Keratinocyte (primary cell): ENCODE results near the gene GEMIN5. TPM values are rescaled to one million over a fixed set of nuclear protein-coding genes. Genes with fewer than 3 reads are reported as not detected.
"Not testable (repeated sequence)": the region's sequence is repeated elsewhere in the genome, so short reads cannot be mapped to it uniquely, and the experiment has no call there.

Experiments
- DNase-seq: peaks from one replicate; pipeline ENCODE4 v3.0.0-alpha.2; 2011; ENCODE audit warnings: low read depth, missing footprints, low spot score
- FAIRE-seq: peaks from 2 replicates; lab custom pipeline; 2011; peaks lifted over from hg19 to GRCh38; lab: Jason Lieb, UNC
- H2AFZ ChIP-seq: 2 replicates; pipeline ENCODE4 v1.6.0; 2012; ENCODE audit warnings: low read length, control low read depth, inconsistent platforms; ENCODE audit not compliant: control insufficient read depth
- H3K27ac ChIP-seq: 2 replicates; pipeline ENCODE4 v1.5.1; 2011; ENCODE audit warnings: low read length; ENCODE audit not compliant: control insufficient read depth, insufficient read depth
- H3K27me3 ChIP-seq: 3 replicates; pipeline ENCODE4 v1.6.0; 2011; ENCODE audit warnings: low read length; ENCODE audit not compliant: control insufficient read depth, insufficient read depth; ENCODE audit errors: extremely low read depth
- H3K36me3 ChIP-seq, 2 experiments: 2 replicates in 1 of 2; 3 replicates in 1 of 2; pipeline ENCODE4 v1.5.1; 2011; ENCODE audit warnings: low read length in 2 of 2, mild to moderate bottlenecking in 1 of 2; ENCODE audit not compliant: control insufficient read depth in 2 of 2, insufficient read depth in 2 of 2; ENCODE audit errors: extremely low read depth in 1 of 2
- H3K4me1 ChIP-seq: 3 replicates; pipeline ENCODE4 v1.5.1; 2011; ENCODE audit warnings: low read length; ENCODE audit not compliant: control insufficient read depth, insufficient read depth; ENCODE audit errors: extremely low read depth
- H3K4me2 ChIP-seq: 3 replicates; pipeline ENCODE4 v1.6.0; 2011; ENCODE audit warnings: low read depth, low read length; ENCODE audit not compliant: control insufficient read depth, insufficient read depth; ENCODE audit errors: extremely low read depth
- H3K4me3 ChIP-seq, 3 experiments: fragments of 200-600 bp in 1 of 3; sonication (generic) in 1 of 3; 2 replicates in 2 of 3; 3 replicates in 1 of 3; pipeline ENCODE4 v1.5.1; 2011 to 2016; ENCODE audit warnings: low read length in 3 of 3, mild to moderate bottlenecking in 3 of 3, control low read depth in 2 of 3, inconsistent platforms in 1 of 3, low read depth in 1 of 3, mixed read lengths in 1 of 3, mixed run types in 1 of 3, moderate library complexity in 1 of 3; ENCODE audit not compliant: control insufficient read depth in 2 of 3, insufficient read depth in 2 of 3; ENCODE audit errors: extremely low read depth in 1 of 3
- H3K79me2 ChIP-seq: 2 replicates; pipeline ENCODE4 v1.6.0; 2012; ENCODE audit warnings: low read length; ENCODE audit not compliant: control insufficient read depth, insufficient read depth
- H3K9ac ChIP-seq: 3 replicates; pipeline ENCODE4 v1.6.0; 2011; ENCODE audit warnings: low read length; ENCODE audit not compliant: control insufficient read depth, insufficient read depth; ENCODE audit errors: extremely low read depth
- H3K9me1 ChIP-seq: 3 replicates; pipeline ENCODE4 v1.6.0; 2011; ENCODE audit warnings: low read length; ENCODE audit not compliant: control insufficient read depth, insufficient read depth; ENCODE audit errors: extremely low read depth
- H3K9me3 ChIP-seq: 2 replicates; pipeline ENCODE4 v1.5.1; 2012; ENCODE audit warnings: low read depth, low read length; ENCODE audit not compliant: control insufficient read depth
- H4K20me1 ChIP-seq: 3 replicates; pipeline ENCODE4 v1.6.0; 2011; ENCODE audit warnings: low read length; ENCODE audit not compliant: control insufficient read depth, insufficient read depth; ENCODE audit errors: extremely low read depth
- CTCF ChIP-seq, 3 experiments: IDR thresholded peaks in 1 of 3; conservative IDR thresholded peaks in 1 of 3; optimal IDR thresholded peaks in 1 of 3; 2 replicates in 2 of 3; 3 replicates in 1 of 3; pipeline versions ENCODE3 to v1.5.1; 2011; ENCODE audit warnings: low read length in 3 of 3, mild to moderate bottlenecking in 3 of 3, moderate library complexity in 2 of 3, control low read depth in 1 of 3, inconsistent platforms in 1 of 3; ENCODE audit not compliant: insufficient read depth in 2 of 3; ENCODE audit errors: extremely low read depth in 1 of 3
- EZH2 ChIP-seq: IDR thresholded peaks from one replicate; pipeline ENCODE4 v1.6.1; 2012; ENCODE audit warnings: inconsistent platforms, mild to moderate bottlenecking, low read length, moderate library complexity
- dilution Hi-C: fragments of 300-500 bp; cut with MboI; formaldehyde crosslinking; loops from one replicate; pipeline ENCODE4 v1.7.0; 2020; ENCODE audit warnings: low sequenced_read_pairs; ENCODE audit not compliant: extremely low pct_ligation_motif_present
- polyA plus RNA-seq, 5 experiments: library from polyadenylated mRNA; depleted of rRNA in 3 of 5; stranded (reverse) in 3 of 5; stranded (forward) in 1 of 5; unstranded in 1 of 5; fragments of >200 nt; gene quantifications; 1 replicate in 1 of 5; 2 replicates in 3 of 5; 3 replicates in 1 of 5; pipeline versions ENCODE4 v1.2.1 to v1.2.3, GENCODE V29; 2011 to 2012; ENCODE audit warnings: missing spikeins in 2 of 5, low read depth in 1 of 5, low replicate concordance in 1 of 5

Gene GEMIN5
- polyA plus RNA-seq, 1 donor (not counting 4 experiments of a cell fraction or from before 2014, with no cell fraction given), result 12.5 TPM

- Histone ChIP-seq H3K36me3 (no peaks in the 10 kb centered on the region), H3K27ac (no peak overlapping the region), H3K79me2 (no peaks in the 10 kb centered on the region), H3K9ac (no peak overlapping the region), H3K9me3 (no peaks in the 10 kb centered on the region), H3K27me3 (no peaks in the 10 kb centered on the region), H3K9me1 (no peaks in the 10 kb centered on the region), H3K4me3 (no peak overlapping the region), H4K20me1 (no peaks in the 10 kb centered on the region), H3K4me2 (no peak overlapping the region), H3K4me1 (peaks cover 3% of the 10 kb centered on the region), H2AFZ (no peak overlapping the region)
- DNase-seq (no peak), FAIRE-seq (no peak)
- TF ChIP-seq EZH2 (no peak), CTCF (optimal IDR thresholded peaks at IDR 0.05 in 1 of 3, IDR thresholded peaks at IDR 0.05 in 1 of 3, conservative IDR thresholded peaks at IDR 0.05 in 1 of 3; ENCODE audit: extremely low read depth in 1 of 3, insufficient read depth in 2 of 3, low read length in 3 of 3) (no peak)
- dilution Hi-C loops, result no loop called here
Observed at GRCh38 chr5:154984946-154985516, 47.0 kb upstream of the GEMIN5 start.

- H3K4me1 ChIP-seq, H3K27ac ChIP-seq, dilution Hi-C loops, DNase-seq, H3K79me2 ChIP-seq, H3K9ac ChIP-seq, H3K9me3 ChIP-seq, H4K20me1 ChIP-seq, H3K27me3 ChIP-seq, H3K4me2 ChIP-seq, H3K36me3 ChIP-seq, FAIRE-seq, H2AFZ ChIP-seq, H3K4me3 ChIP-seq, H3K9me1 ChIP-seq: not testable (repeated sequence)
Observed at GRCh38 chr5:154978294-154978693, 40.3 kb upstream of the GEMIN5 start.

- H3K4me2 ChIP-seq, result no peak overlapping the region
- H3K9ac ChIP-seq, result no peak overlapping the region
- no peaks in the 10 kb centered on the region for H3K79me2 ChIP-seq
- dilution Hi-C loops, result no loop called here
- H3K27ac ChIP-seq, result no peak overlapping the region
- no peaks in the 10 kb centered on the region for H3K36me3 ChIP-seq
- no peaks in the 10 kb centered on the region for H3K27me3 ChIP-seq
- DNase-seq (no peak), FAIRE-seq (no peak)
- no peaks in the 10 kb centered on the region for H3K9me3 ChIP-seq
- no peaks in the 10 kb centered on the region for H4K20me1 ChIP-seq
- H3K4me1 ChIP-seq, result no peaks in the 10 kb centered on the region
- no peaks in the 10 kb centered on the region for H3K9me1 ChIP-seq
- H2AFZ ChIP-seq, result no peak overlapping the region
- no peak overlapping the region for H3K4me3 ChIP-seq
- no peak for TF ChIP-seq EZH2
- no peak for TF ChIP-seq CTCF (optimal IDR thresholded peaks at IDR 0.05 in 1 of 3, IDR thresholded peaks at IDR 0.05 in 1 of 3, conservative IDR thresholded peaks at IDR 0.05 in 1 of 3; ENCODE audit: extremely low read depth in 1 of 3, insufficient read depth in 2 of 3, low read length in 3 of 3)
Observed at GRCh38 chr5:154977409-154977808, 39.4 kb upstream of the GEMIN5 start.

GRCh38 chr5:154976082-154976481 lies 38.1 kb upstream of the GEMIN5 start:
- H4K20me1 ChIP-seq, H2AFZ ChIP-seq, DNase-seq, H3K4me1 ChIP-seq, H3K36me3 ChIP-seq, dilution Hi-C loops, H3K9me1 ChIP-seq, H3K27ac ChIP-seq, H3K79me2 ChIP-seq, H3K9ac ChIP-seq, H3K27me3 ChIP-seq, H3K9me3 ChIP-seq, H3K4me3 ChIP-seq, FAIRE-seq, H3K4me2 ChIP-seq: not testable (repeated sequence)
